ENCODE data around the gene MIX23.

MIX23 gene

DNA sequence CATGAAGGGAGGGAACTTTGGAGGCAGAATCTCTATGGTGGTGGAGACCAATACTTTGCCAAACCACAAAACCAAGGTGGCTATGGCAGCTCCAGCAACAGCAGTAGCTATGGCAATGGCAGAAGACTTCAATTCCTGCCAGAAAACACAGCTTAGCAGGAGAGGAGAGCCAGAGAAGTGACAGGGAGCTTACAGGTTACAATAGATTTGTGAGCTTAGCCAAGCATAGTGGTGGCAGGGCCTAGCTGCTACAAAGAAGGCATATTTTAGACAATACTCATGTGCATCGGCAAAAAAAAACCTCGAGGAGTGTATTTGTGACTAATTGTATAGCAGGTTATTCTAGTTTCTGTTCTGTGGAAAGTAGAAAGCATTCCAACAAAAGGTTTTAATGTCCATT is 64.4 kb downstream of the MIX23 start:
- POLR2A ChIA-PET: no interaction called here
- CTCF ChIA-PET: no interaction called here
- Histone ChIP-seq H3K27me3 (replicated peaks in 2 of 5; ENCODE audit: control insufficient read depth in 4 of 5, insufficient read depth in 5 of 5, low read length in 4 of 5) (peaks cover 0 to 16% (median 0%) of the 10 kb centered on the region in 5 experiments), H3K4me1 (ENCODE audit: control extremely low read depth in 1 of 4, control insufficient read depth in 4 of 4, insufficient read depth in 4 of 4, low read length in 3 of 4) (peaks cover 0 to 3% (median 1%) of the 10 kb centered on the region in 4 experiments), H3K4me3 (ENCODE audit: control insufficient read depth in 1 of 7, extremely low read depth in 1 of 7, insufficient read depth in 4 of 7, low read depth in 2 of 7, low read length in 6 of 7) (no peak overlapping the region), H3K36me3 (ENCODE audit: control insufficient read depth in 4 of 4, insufficient read depth in 4 of 4, low read length in 3 of 4) (no peaks in the 10 kb centered on the region), H3K9me3 (ENCODE audit: control extremely low read depth in 1 of 5, control insufficient read depth in 4 of 5, insufficient read depth in 2 of 5, low read depth in 1 of 5, low read length in 4 of 5) (peaks cover 0 to 14% (median 2%) of the 10 kb centered on the region in 5 experiments), H3K27ac (ENCODE audit: insufficient read depth in 1 of 2, low read depth in 1 of 2, low read length in 2 of 2, poor library complexity in 1 of 2, severe bottlenecking in 2 of 2) (no peak overlapping the region)
- no CpG with 5 or more reads among the region's 2 CpGs for WGBS (ENCODE audit: insufficient coverage)
- no peak for DNase-seq

DNA sequence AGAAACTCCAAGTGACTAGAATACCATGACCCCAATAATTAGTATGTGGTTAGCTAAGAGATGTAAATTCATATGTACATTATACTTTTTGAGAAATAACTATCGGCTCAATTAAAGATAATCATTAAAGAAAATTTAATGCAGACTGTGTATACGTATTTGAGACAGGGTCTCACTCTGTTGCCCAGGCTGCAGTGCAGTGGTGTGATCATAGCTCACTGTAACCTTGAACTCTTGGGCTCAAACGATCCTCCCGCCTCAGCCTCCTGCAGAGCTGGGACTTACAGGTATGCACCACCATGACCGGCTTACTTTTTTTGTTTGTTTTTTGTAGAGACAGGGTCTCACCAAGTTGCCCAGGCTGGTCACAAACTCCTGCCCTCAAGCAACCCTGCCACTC is 66.7 kb downstream of the MIX23 start:
- Histone ChIP-seq H3K27me3 (replicated peaks in 2 of 5; ENCODE audit: control insufficient read depth in 4 of 5, insufficient read depth in 5 of 5, low read length in 4 of 5) (peaks cover 0 to 16% (median 0%) of the 10 kb centered on the region in 5 experiments), H3K27ac (ENCODE audit: insufficient read depth in 1 of 2, low read depth in 1 of 2, low read length in 2 of 2, poor library complexity in 1 of 2, severe bottlenecking in 2 of 2) (no peak overlapping the region), H3K9me3 (ENCODE audit: control extremely low read depth in 1 of 5, control insufficient read depth in 4 of 5, insufficient read depth in 2 of 5, low read depth in 1 of 5, low read length in 4 of 5) (peaks cover 0 to 14% (median 2%) of the 10 kb centered on the region in 5 experiments), H3K36me3 (ENCODE audit: control insufficient read depth in 4 of 4, insufficient read depth in 4 of 4, low read length in 3 of 4) (no peaks in the 10 kb centered on the region), H3K4me3 (ENCODE audit: control insufficient read depth in 1 of 7, extremely low read depth in 1 of 7, insufficient read depth in 4 of 7, low read depth in 2 of 7, low read length in 6 of 7) (no peak overlapping the region), H3K4me1 (ENCODE audit: control extremely low read depth in 1 of 4, control insufficient read depth in 4 of 4, insufficient read depth in 4 of 4, low read length in 3 of 4) (peaks cover 4 to 14% (median 9%) of the 10 kb centered on the region in 4 experiments)
- 87% methylated on average over 4 of the region's 5 CpGs for WGBS (ENCODE audit: insufficient coverage)
- POLR2A ChIA-PET: no interaction called here
- CTCF ChIA-PET: no interaction called here
- no peak for DNase-seq

DNA sequence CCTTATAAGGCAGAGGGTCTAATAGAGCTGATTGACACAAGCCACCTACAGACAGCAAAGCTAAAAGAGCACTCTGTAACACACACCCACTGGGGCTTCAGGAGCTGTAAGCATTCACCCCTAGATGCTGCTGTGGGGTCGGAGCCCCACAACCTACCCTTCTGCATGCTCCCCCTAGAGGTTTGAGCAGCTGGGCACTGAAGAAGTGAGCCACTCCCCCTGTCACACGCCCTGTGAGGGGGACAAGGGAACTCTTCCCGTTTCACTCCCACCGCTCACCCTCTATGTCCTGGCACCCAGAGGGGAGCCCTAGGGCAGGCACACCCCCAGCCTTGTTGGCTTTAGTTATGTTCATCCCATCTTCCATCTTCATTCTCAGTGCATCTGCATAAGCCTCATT is 67.4 kb downstream of the MIX23 start:
- Histone ChIP-seq H3K36me3 (ENCODE audit: control insufficient read depth in 4 of 4, insufficient read depth in 4 of 4, low read length in 3 of 4) (no peaks in the 10 kb centered on the region), H3K4me1 (ENCODE audit: control extremely low read depth in 1 of 4, control insufficient read depth in 4 of 4, insufficient read depth in 4 of 4, low read length in 3 of 4) (peaks cover 4 to 14% (median 9%) of the 10 kb centered on the region in 4 experiments), H3K4me3 (ENCODE audit: control insufficient read depth in 1 of 7, extremely low read depth in 1 of 7, insufficient read depth in 4 of 7, low read depth in 2 of 7, low read length in 6 of 7) (no peak overlapping the region), H3K9me3 (ENCODE audit: control extremely low read depth in 1 of 5, control insufficient read depth in 4 of 5, insufficient read depth in 2 of 5, low read depth in 1 of 5, low read length in 4 of 5) (peaks cover 0 to 14% (median 2%) of the 10 kb centered on the region in 5 experiments), H3K27ac (ENCODE audit: insufficient read depth in 1 of 2, low read depth in 1 of 2, low read length in 2 of 2, poor library complexity in 1 of 2, severe bottlenecking in 2 of 2) (no peak overlapping the region), H3K27me3 (replicated peaks in 2 of 5; ENCODE audit: control insufficient read depth in 4 of 5, insufficient read depth in 5 of 5, low read length in 4 of 5) (peaks cover 0 to 20% (median 0%) of the 10 kb centered on the region in 5 experiments)
- DNase-seq: no peak
- WGBS (ENCODE audit: insufficient coverage): 100% methylated on average over 1 of the region's 4 CpGs
- POLR2A ChIA-PET: no interaction called here
- CTCF ChIA-PET: interaction anchor here (0.8 to 1.3 kb wide), 2 partner anchors 9 to 24 kb away, joined by 3 read pairs; no protein-coding TSS in a partner anchor

DNA sequence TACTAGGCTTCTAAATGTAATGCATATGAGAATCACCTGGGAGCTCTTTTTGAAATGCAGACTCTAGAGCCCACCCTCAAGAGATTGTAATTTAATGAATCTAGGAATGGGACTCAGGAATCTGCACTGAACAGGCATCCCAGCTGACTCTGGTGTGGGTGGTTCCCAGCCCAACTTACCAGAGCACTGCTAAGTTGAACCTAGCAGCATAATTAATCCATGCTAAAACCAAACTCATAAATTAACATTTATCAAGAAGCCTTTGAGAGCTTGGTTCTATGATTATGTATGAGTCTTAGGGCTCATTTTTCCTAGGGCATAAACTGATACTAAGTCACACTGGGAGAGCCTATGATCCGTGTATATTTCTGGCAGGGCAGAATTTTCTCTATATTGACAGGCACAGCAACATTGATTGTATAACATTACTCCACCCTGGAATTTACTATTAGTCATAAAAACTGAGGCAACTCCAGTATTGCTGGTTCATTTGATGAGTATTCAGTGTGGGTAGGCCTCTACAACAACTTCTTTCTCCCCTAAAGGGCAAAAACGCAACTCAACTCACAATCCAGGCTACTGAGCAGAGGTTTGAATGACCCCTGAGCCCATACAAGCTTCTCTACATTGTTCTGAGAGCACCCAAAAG is 68.7 kb downstream of the MIX23 start:
- Histone ChIP-seq H3K4me1 (ENCODE audit: control extremely low read depth in 1 of 4, control insufficient read depth in 4 of 4, insufficient read depth in 4 of 4, low read length in 3 of 4) (peaks cover 4 to 14% (median 9%) of the 10 kb centered on the region in 4 experiments), H3K27ac (ENCODE audit: insufficient read depth in 1 of 2, low read depth in 1 of 2, low read length in 2 of 2, poor library complexity in 1 of 2, severe bottlenecking in 2 of 2) (no peak overlapping the region), H3K4me3 (ENCODE audit: control insufficient read depth in 1 of 7, extremely low read depth in 1 of 7, insufficient read depth in 4 of 7, low read depth in 2 of 7, low read length in 6 of 7) (no peak overlapping the region), H3K36me3 (ENCODE audit: control insufficient read depth in 4 of 4, insufficient read depth in 4 of 4, low read length in 3 of 4) (no peaks in the 10 kb centered on the region), H3K9me3 (ENCODE audit: control extremely low read depth in 1 of 5, control insufficient read depth in 4 of 5, insufficient read depth in 2 of 5, low read depth in 1 of 5, low read length in 4 of 5) (peaks cover 0 to 5% (median under 1%) of the 10 kb centered on the region in 5 experiments), H3K27me3 (replicated peaks in 2 of 5; ENCODE audit: control insufficient read depth in 4 of 5, insufficient read depth in 5 of 5, low read length in 4 of 5) (peaks cover 0 to 20% (median 0%) of the 10 kb centered on the region in 5 experiments)
- WGBS (ENCODE audit: insufficient coverage): 100% methylated on average over 1 of the region's 2 CpGs
- CTCF ChIA-PET: interaction anchor here (0.8 to 1.4 kb wide), 3 partner anchors 8 to 25 kb away, joined by 3 read pairs; no protein-coding TSS in a partner anchor
- DNase-seq: no peak
- POLR2A ChIA-PET: no interaction called here

DNA sequence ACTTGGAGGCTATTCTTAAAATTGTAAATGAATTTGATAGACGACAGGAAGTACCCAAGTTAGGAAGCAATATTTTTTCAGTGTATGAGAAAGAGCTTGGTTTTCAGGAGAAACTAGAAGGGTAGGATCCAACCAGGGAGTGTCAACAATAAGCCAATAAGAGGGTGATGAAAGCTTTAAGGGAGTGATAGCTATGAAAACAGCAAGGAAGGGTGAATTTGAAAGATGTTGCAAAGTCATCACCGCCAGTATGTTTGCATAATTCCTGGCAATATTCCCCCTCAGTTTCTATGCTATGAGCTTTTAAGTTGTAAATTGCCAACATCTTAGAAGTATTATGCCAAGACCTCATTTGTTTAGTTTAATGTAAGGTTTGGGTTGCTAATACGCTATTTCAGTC is 69.8 kb downstream of the MIX23 start:
- 8% methylated on average over 2 of the region's 3 CpGs for WGBS (ENCODE audit: insufficient coverage)
- peaks cover 0 to 20% (median 0%) of the 10 kb centered on the region in 5 experiments for H3K27me3 ChIP-seq (replicated peaks in 2 of 5; ENCODE audit: control insufficient read depth in 4 of 5, insufficient read depth in 5 of 5, low read length in 4 of 5)
- H3K36me3 ChIP-seq (ENCODE audit: control insufficient read depth in 4 of 4, insufficient read depth in 4 of 4, low read length in 3 of 4): no peaks in the 10 kb centered on the region
- H3K9me3 ChIP-seq (ENCODE audit: control extremely low read depth in 1 of 5, control insufficient read depth in 4 of 5, insufficient read depth in 2 of 5, low read depth in 1 of 5, low read length in 4 of 5): peaks cover 0 to 3% (median 0%) of the 10 kb centered on the region in 5 experiments
- CTCF ChIA-PET: interaction anchor here (0.9 to 1.6 kb wide), 5 partner anchors 9 to 48 kb away, joined by 3 to 4 read pairs (median 3); no protein-coding TSS in a partner anchor
- POLR2A ChIA-PET: interaction anchor here (0.6 kb wide), 1 partner anchor 247 kb away, joined by 3 read pairs; no protein-coding TSS in a partner anchor
- H3K4me3 ChIP-seq (ENCODE audit: control insufficient read depth in 1 of 7, extremely low read depth in 1 of 7, insufficient read depth in 4 of 7, low read depth in 2 of 7, low read length in 6 of 7): no peak overlapping the region
- DNase-seq: peak in 1 of 3 donors; percentile 29
- H3K27ac ChIP-seq (ENCODE audit: insufficient read depth in 1 of 2, low read depth in 1 of 2, low read length in 2 of 2, poor library complexity in 1 of 2, severe bottlenecking in 2 of 2): no peak overlapping the region
- peaks cover 4 to 14% (median 9%) of the 10 kb centered on the region in 4 experiments for H3K4me1 ChIP-seq (ENCODE audit: control extremely low read depth in 1 of 4, control insufficient read depth in 4 of 4, insufficient read depth in 4 of 4, low read length in 3 of 4)

DNA sequence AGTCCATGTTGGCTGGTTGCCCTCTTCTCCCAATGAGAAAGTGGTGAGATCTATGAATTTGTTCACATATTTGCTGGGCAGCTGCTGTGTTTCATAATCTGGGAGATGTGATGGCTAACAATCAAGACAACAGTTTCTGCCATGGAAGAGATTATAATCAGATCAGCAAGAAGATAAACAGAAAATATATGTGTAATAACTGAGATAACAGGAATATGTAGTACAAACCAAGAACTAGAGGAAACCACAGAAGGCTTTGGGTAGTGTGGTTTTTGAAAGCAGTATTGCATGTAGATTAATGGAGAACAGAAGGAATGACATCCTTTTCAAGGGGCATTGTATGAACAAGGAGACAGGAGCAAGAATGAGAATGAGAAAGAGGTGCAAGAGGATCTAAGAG is 70.2 kb downstream of the MIX23 start:
- peak in 2 of 3 donors; percentile 48 to 61 for DNase-seq
- H3K27me3 ChIP-seq (replicated peaks in 2 of 5; ENCODE audit: control insufficient read depth in 4 of 5, insufficient read depth in 5 of 5, low read length in 4 of 5): peaks cover 0 to 21% (median 0%) of the 10 kb centered on the region in 5 experiments
- no peak overlapping the region for H3K4me3 ChIP-seq (ENCODE audit: control insufficient read depth in 1 of 7, extremely low read depth in 1 of 7, insufficient read depth in 4 of 7, low read depth in 2 of 7, low read length in 6 of 7)
- H3K9me3 ChIP-seq (ENCODE audit: control extremely low read depth in 1 of 5, control insufficient read depth in 4 of 5, insufficient read depth in 2 of 5, low read depth in 1 of 5, low read length in 4 of 5): no peaks in the 10 kb centered on the region
- no peak overlapping the region for H3K27ac ChIP-seq (ENCODE audit: insufficient read depth in 1 of 2, low read depth in 1 of 2, low read length in 2 of 2, poor library complexity in 1 of 2, severe bottlenecking in 2 of 2)
- peaks cover 4 to 19% (median 9%) of the 10 kb centered on the region in 4 experiments for H3K4me1 ChIP-seq (ENCODE audit: control extremely low read depth in 1 of 4, control insufficient read depth in 4 of 4, insufficient read depth in 4 of 4, low read length in 3 of 4)
- H3K36me3 ChIP-seq (ENCODE audit: control insufficient read depth in 4 of 4, insufficient read depth in 4 of 4, low read length in 3 of 4): no peaks in the 10 kb centered on the region
- POLR2A ChIA-PET: interaction anchor here (0.6 kb wide), 1 partner anchor 247 kb away, joined by 3 read pairs; no protein-coding TSS in a partner anchor
- CTCF ChIA-PET: interaction anchor here (0.9 to 1.6 kb wide), 4 partner anchors 9 to 48 kb away, joined by 3 to 4 read pairs (median 3); no protein-coding TSS in a partner anchor

DNA sequence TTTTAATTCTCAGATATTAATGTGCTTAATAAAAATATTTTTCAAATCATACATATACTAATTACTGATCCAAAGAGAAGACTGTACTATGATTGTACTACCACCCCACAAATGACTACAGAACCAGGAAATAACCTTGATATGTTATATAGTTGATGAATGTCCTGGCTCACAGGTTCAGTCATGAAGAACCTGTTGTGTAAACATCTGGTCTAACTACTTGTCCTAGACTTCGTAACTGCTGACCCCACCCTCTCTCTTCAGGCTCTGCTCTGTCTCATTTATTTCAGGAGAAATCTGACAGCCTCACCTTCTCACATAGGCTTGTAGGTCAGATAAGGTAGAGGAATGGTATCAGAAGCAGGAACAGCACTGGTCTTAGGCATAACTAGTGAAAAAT is 72.7 kb downstream of the MIX23 start:
- 80% methylated on average over 1 of the region's 1 CpG for WGBS (ENCODE audit: insufficient coverage)
- no peaks in the 10 kb centered on the region for H3K9me3 ChIP-seq (ENCODE audit: control extremely low read depth in 1 of 5, control insufficient read depth in 4 of 5, insufficient read depth in 2 of 5, low read depth in 1 of 5, low read length in 4 of 5)
- no peaks in the 10 kb centered on the region for H3K36me3 ChIP-seq (ENCODE audit: control insufficient read depth in 4 of 4, insufficient read depth in 4 of 4, low read length in 3 of 4)
- H3K27me3 ChIP-seq (replicated peaks in 2 of 5; ENCODE audit: control insufficient read depth in 4 of 5, insufficient read depth in 5 of 5, low read length in 4 of 5): peaks cover 0 to 13% (median 5%) of the 10 kb centered on the region in 5 experiments
- ChIA-PET POLR2A (no interaction called here), CTCF (no interaction called here)
- no peak overlapping the region for H3K4me3 ChIP-seq (ENCODE audit: control insufficient read depth in 1 of 7, extremely low read depth in 1 of 7, insufficient read depth in 4 of 7, low read depth in 2 of 7, low read length in 6 of 7)
- peaks cover 4 to 30% (median 9%) of the 10 kb centered on the region in 4 experiments for H3K4me1 ChIP-seq (ENCODE audit: control extremely low read depth in 1 of 4, control insufficient read depth in 4 of 4, insufficient read depth in 4 of 4, low read length in 3 of 4)
- no peak overlapping the region for H3K27ac ChIP-seq (ENCODE audit: insufficient read depth in 1 of 2, low read depth in 1 of 2, low read length in 2 of 2, poor library complexity in 1 of 2, severe bottlenecking in 2 of 2)
- DNase-seq: no peak
